SK-N-SH treated with all-trans-retinoic acid at 6 μM for 48 hours (cell line): Measurements from ENCODE around the gene RIPOR2.

Experiments
- ATAC-seq: fragments of 200-7000 bp; cut with Tn5 transposase; 3 replicates; pipeline ENCODE4 v1.9.1; 2020; ENCODE audit warnings: mild to moderate bottlenecking, moderate library complexity
- ARNTL ChIP-seq: fragments of 450-650 bp; formaldehyde crosslinking; IDR thresholded peaks from 2 replicates; pipeline ENCODE4 v1.5.0; 2020; ENCODE audit warnings: low read depth, mild to moderate bottlenecking, moderate library complexity, borderline replicate concordance
- BACH2 ChIP-seq: fragments of 250-450 bp; sonication (Bioruptor Pico); IDR thresholded peaks from 2 replicates; pipeline ENCODE4 v1.9.0; 2021; ENCODE audit warnings: mild to moderate bottlenecking, borderline replicate concordance
- CREB5 ChIP-seq: fragments of 250-450 bp; sonication (Bioruptor Pico); IDR thresholded peaks from 2 replicates; pipeline ENCODE4 v1.5.1; 2020; ENCODE audit warnings: low read depth, mild to moderate bottlenecking, moderate library complexity
- CSDC2 ChIP-seq: fragments of 250-450 bp; sonication (Bioruptor Pico); IDR thresholded peaks from 2 replicates; pipeline ENCODE4 v1.5.0; 2020; ENCODE audit warnings: mild to moderate bottlenecking, moderate library complexity
- CSRNP3 ChIP-seq: fragments of 250-450 bp; sonication (Bioruptor Pico); IDR thresholded peaks from 2 replicates; pipeline ENCODE4 v1.5.1; 2021; ENCODE audit warnings: mild to moderate bottlenecking, moderate library complexity
- ESRRG ChIP-seq: fragments of 250-450 bp; sonication (Bioruptor Pico); IDR thresholded peaks from 2 replicates; pipeline ENCODE4 v1.6.1; 2021; ENCODE audit warnings: mild to moderate bottlenecking
- GLIS3 ChIP-seq: fragments of 250-450 bp; sonication (Bioruptor Pico); IDR thresholded peaks from 2 replicates; pipeline ENCODE4 v1.5.0; 2020; ENCODE audit warnings: mild to moderate bottlenecking, moderate library complexity
- ISL1 ChIP-seq: fragments of 250-450 bp; sonication (Bioruptor Pico); IDR thresholded peaks from 2 replicates; pipeline ENCODE4 v2.1.2; 2022; ENCODE audit warnings: mild to moderate bottlenecking, moderate library complexity
- OSR1 ChIP-seq: fragments of 250-450 bp; sonication (Bioruptor Pico); IDR thresholded peaks from 2 replicates; pipeline ENCODE4 v1.8.0; 2022; ENCODE audit warnings: moderate library complexity, mild to moderate bottlenecking, inconsistent platforms
- PATZ1 ChIP-seq: fragments of 250-450 bp; sonication (Bioruptor Pico); IDR thresholded peaks from 2 replicates; pipeline ENCODE4 v1.8.0; 2020; ENCODE audit warnings: mild to moderate bottlenecking, moderate library complexity, borderline replicate concordance
- POU6F1 ChIP-seq: fragments of 250-450 bp; sonication (Bioruptor Pico); IDR thresholded peaks from 2 replicates; pipeline ENCODE4 v1.8.0; 2021; ENCODE audit warnings: low read depth, mild to moderate bottlenecking, moderate library complexity, borderline replicate concordance
- PPARA ChIP-seq: fragments of 250-450 bp; sonication (Bioruptor Pico); IDR thresholded peaks from 2 replicates; pipeline ENCODE4 v1.5.0; 2020; ENCODE audit warnings: mild to moderate bottlenecking, borderline replicate concordance
- RARB ChIP-seq: fragments of 250-450 bp; sonication (Bioruptor Pico); IDR thresholded peaks from 2 replicates; pipeline ENCODE4 v1.8.0; 2021; ENCODE audit warnings: mild to moderate bottlenecking, moderate library complexity
- SNAI2 ChIP-seq: fragments of 250-450 bp; sonication (Bioruptor Pico); IDR thresholded peaks from 2 replicates; pipeline ENCODE4 v1.5.0; 2020; ENCODE audit warnings: mild to moderate bottlenecking, moderate library complexity
- TCF4 ChIP-seq: fragments of 250-450 bp; sonication (Bioruptor Pico); IDR thresholded peaks from 2 replicates; pipeline ENCODE4 v1.8.0; 2021; ENCODE audit warnings: mild to moderate bottlenecking, moderate library complexity, borderline replicate concordance
- TOX ChIP-seq: fragments of 250-450 bp; sonication (Bioruptor Pico); IDR thresholded peaks from 2 replicates; pipeline ENCODE4 v1.8.0; 2021; ENCODE audit warnings: mild to moderate bottlenecking, moderate library complexity, borderline replicate concordance
- TSHZ2 ChIP-seq: fragments of 250-450 bp; sonication (Bioruptor Pico); IDR thresholded peaks from 2 replicates; pipeline ENCODE4 v1.5.0; 2020; ENCODE audit warnings: mild to moderate bottlenecking, moderate library complexity
- ZC3H10 ChIP-seq: fragments of 250-450 bp; sonication (Bioruptor Pico); IDR thresholded peaks from 2 replicates; pipeline ENCODE4 v1.5.1; 2021; ENCODE audit warnings: mild to moderate bottlenecking, moderate library complexity
- ZFP3 ChIP-seq: fragments of 250-450 bp; sonication (Bioruptor Pico); IDR thresholded peaks from 2 replicates; pipeline ENCODE4 v1.5.0; 2020; ENCODE audit warnings: mild to moderate bottlenecking, moderate library complexity
- ZFP30 ChIP-seq: fragments of 450-650 bp; formaldehyde crosslinking; IDR thresholded peaks from 2 replicates; pipeline ENCODE4 v1.5.0; 2022; ENCODE audit warnings: mild to moderate bottlenecking, moderate library complexity
- ZNF565 ChIP-seq: fragments of 450-650 bp; formaldehyde crosslinking; conservative IDR thresholded peaks from 2 replicates; pipeline ENCODE4 v1.5.0; 2020; ENCODE audit warnings: low read depth, mild to moderate bottlenecking, moderate library complexity
- ZNF70 ChIP-seq: fragments of 450-650 bp; formaldehyde crosslinking; IDR thresholded peaks from 2 replicates; pipeline ENCODE4 v1.5.0; 2020; ENCODE audit warnings: mild to moderate bottlenecking, moderate library complexity
- ZNF8 ChIP-seq: fragments of 450-650 bp; formaldehyde crosslinking; IDR thresholded peaks from 2 replicates; pipeline ENCODE4 v1.5.0; 2020; ENCODE audit warnings: mild to moderate bottlenecking, moderate library complexity

The RIPOR2 gene

GRCh38 chr6:24935366-24936152, at the start of gene RIPOR2:
Gene RIPOR2, minus strand, starts transcription at chr6:24935960. Its CDS starts 62 bp downstream, at chr6:24935898.
- no peak for ATAC-seq
- TF ChIP-seq PATZ1 (CRISPR knock-in tag), result no peak
- no peak for TF ChIP-seq ISL1 (CRISPR knock-in tag)

GRCh38 chr6:24985323-24985722, 49.6 kb upstream of the RIPOR2 start:
- TF ChIP-seq ZFP3, result no peak
- no peak for TF ChIP-seq CSDC2 (CRISPR knock-in tag)
- no peak for TF ChIP-seq ZNF70 (CRISPR knock-in tag)
- no peak for TF ChIP-seq ZNF565
- no peak for TF ChIP-seq RARB (CRISPR knock-in tag)
- TF ChIP-seq CSRNP3 (CRISPR knock-in tag), result no peak
- TF ChIP-seq ESRRG (CRISPR knock-in tag), result no peak
- TF ChIP-seq CREB5 (CRISPR knock-in tag), result no peak
- no peak for TF ChIP-seq PPARA (CRISPR knock-in tag)
- TF ChIP-seq ZFP30 (CRISPR knock-in tag), result no peak
- TF ChIP-seq SNAI2 (CRISPR knock-in tag), result no peak
- TF ChIP-seq TSHZ2 (CRISPR knock-in tag), result no peak
- no peak for TF ChIP-seq ZNF8 (CRISPR knock-in tag)
- no peak for TF ChIP-seq TCF4
- TF ChIP-seq GLIS3 (CRISPR knock-in tag), result no peak
- ATAC-seq, result no peak

GRCh38 chr6:24982231-24982630, 46.5 kb upstream of the RIPOR2 start:
- peak; percentile 54 for ATAC-seq
- TF ChIP-seq ZFP3 (no peak), POU6F1 (no peak), TCF4 (no peak), CSRNP3 (CRISPR knock-in tag) (no peak), ZNF565 (no peak), SNAI2 (CRISPR knock-in tag) (no peak), ZC3H10 (CRISPR knock-in tag) (no peak), PPARA (CRISPR knock-in tag) (no peak), ZNF70 (CRISPR knock-in tag) (no peak), ISL1 (CRISPR knock-in tag) (no peak), TOX (CRISPR knock-in tag) (no peak), ESRRG (CRISPR knock-in tag) (no peak), TSHZ2 (CRISPR knock-in tag) (no peak), ARNTL (no peak), BACH2 (CRISPR knock-in tag) (no peak), OSR1 (no peak)
